Panc1 (cell line): Measurements from ENCODE around the gene KCNAB2. TPM values are rescaled to one million over a fixed set of nuclear protein-coding genes. Genes with fewer than 3 reads are reported as not detected.

ENCODE experiments used
- ATAC-seq: fragments of 200-7000 bp; cut with Tn5 transposase; 2 replicates; pipeline ENCODE4 v1.9.1; 2020; ENCODE audit warnings: mild to moderate bottlenecking, moderate library complexity
- BruUV-seq: library from RNA; stranded (reverse); fragments of 400-500 nt; replicated peaks from 2 replicates; lab custom pipeline; 2021; lab: Mats Ljungman, UMichigan
- CTCF ChIA-PET: fragments of 300-600 bp; sonication (Branson Sonifier 250); formaldehyde crosslinking; loops from one replicate; lab custom pipeline; 2022; ENCODE audit warnings: antibody characterized with exemption; lab: Charles Lee
- POLR2A ChIA-PET: fragments of 300-600 bp; sonication (Branson Sonifier 250); formaldehyde crosslinking; loops from one replicate; lab custom pipeline; 2022; ENCODE audit warnings: antibody characterized with exemption; lab: Charles Lee
- DNase-seq: peaks from one replicate; pipeline ENCODE4 v3.0.0-alpha.2; 2010; ENCODE audit warnings: low read depth, low spot score
- H3K27ac ChIP-seq: 2 replicates; pipeline ENCODE4 v1.5.1; 2011; ENCODE audit warnings: mild to moderate bottlenecking, low read length, inconsistent platforms
- H3K27me3 ChIP-seq: fragments of 200-500 bp; sonication (Bioruptor generic); 2 replicates; pipeline ENCODE4 v1.6.0; 2014; ENCODE audit warnings: low read length, inconsistent platforms; ENCODE audit not compliant: control insufficient read depth, insufficient read depth
- H3K36me3 ChIP-seq: fragments of 200-500 bp; sonication (Bioruptor generic); 2 replicates; pipeline ENCODE4 v1.5.1; 2014; ENCODE audit warnings: inconsistent platforms, mild to moderate bottlenecking, low read length, moderate library complexity; ENCODE audit not compliant: control insufficient read depth, insufficient read depth
- H3K4me1 ChIP-seq: 2 replicates; pipeline ENCODE4 v1.5.1; 2011; ENCODE audit warnings: inconsistent platforms, mild to moderate bottlenecking, low read length, moderate library complexity; ENCODE audit not compliant: control insufficient read depth, insufficient read depth
- H3K4me3 ChIP-seq, 2 experiments: 2 replicates each; pipeline ENCODE4 v1.5.1; 2011 to 2012; ENCODE audit warnings: low read depth in 2 of 2, low read length in 2 of 2, mild to moderate bottlenecking in 2 of 2, inconsistent platforms in 1 of 2, moderate library complexity in 1 of 2
- H3K9me3 ChIP-seq: fragments of 200-500 bp; sonication (Bioruptor generic); 2 replicates; pipeline ENCODE4 v1.5.1; 2014; ENCODE audit warnings: low read depth, mild to moderate bottlenecking, inconsistent platforms, low read length, moderate library complexity; ENCODE audit not compliant: control insufficient read depth, insufficient read depth
- CTCF ChIP-seq: fragments of 450-650 bp; IDR thresholded peaks from 2 replicates; pipeline ENCODE4 v1.5.1; 2017; ENCODE audit warnings: mild to moderate bottlenecking
- POLR2AphosphoS5 ChIP-seq: IDR thresholded peaks from 2 replicates; pipeline ENCODE4 v1.6.1; 2012; ENCODE audit warnings: mild to moderate bottlenecking, low read depth, low read length, moderate library complexity
- REST ChIP-seq, 2 experiments: IDR thresholded peaks; 2 replicates each; pipeline ENCODE4 v1.6.1; 2011 to 2012; ENCODE audit warnings: low read depth in 2 of 2, control low read depth in 1 of 2, low read length in 1 of 2, mild to moderate bottlenecking in 1 of 2, moderate library complexity in 1 of 2; ENCODE audit not compliant: insufficient read depth in 1 of 2
- SIN3A ChIP-seq: IDR thresholded peaks from 2 replicates; pipeline ENCODE4 v1.6.1; 2012; ENCODE audit warnings: low read depth, mild to moderate bottlenecking, low read length, moderate library complexity, borderline replicate concordance; ENCODE audit not compliant: insufficient read depth
- TCF7L2 ChIP-seq: IDR thresholded peaks from 2 replicates; pipeline ENCODE4 v1.6.1; 2011; ENCODE audit warnings: mild to moderate bottlenecking, low read depth, low read length, inconsistent platforms
- in situ Hi-C: cut with HindIII; loops from 2 replicates; pipeline ENCODE4 v1.10.0; 2016; ENCODE audit warnings: low sequenced_read_pairs, low pct_unique_long_range_greater_than_20kb
- intact Hi-C: fragments of 100-400 bp; cut with micrococcal nuclease; formaldehyde crosslinking; loops from one replicate; pipeline ENCODE4 v1.10.0; 2022; ENCODE audit not compliant: unreplicated experiment
- total RNA-seq: library from RNA; stranded (reverse); gene quantifications from one replicate; pipeline ENCODE4 v1.2.1, GENCODE V29; 2021; ENCODE audit not compliant: unreplicated experiment

KCNAB2 gene
- total RNA-seq, 1 experiment from 2014 or later, result 27.6 TPM

DNA sequence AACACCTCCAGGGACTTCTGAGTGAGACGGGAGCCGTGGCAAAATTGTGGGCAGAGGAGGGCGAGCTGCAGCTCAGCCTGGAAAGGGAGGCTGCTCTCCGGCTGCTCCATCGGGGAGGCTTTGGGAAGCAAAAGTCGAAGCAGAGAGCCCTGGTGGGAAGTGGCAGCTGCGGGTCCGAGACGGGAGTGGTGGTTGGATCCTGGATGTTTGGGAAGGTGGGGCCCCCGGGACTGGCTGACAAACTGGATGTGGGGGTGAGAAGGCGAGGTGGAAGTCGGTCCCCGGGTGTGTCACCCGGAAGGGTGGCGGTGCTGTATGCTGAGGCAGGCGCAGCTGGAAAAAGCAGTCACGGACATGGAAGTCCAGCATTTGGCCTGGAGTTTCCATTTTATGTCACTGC, 52.1 kb downstream of the KCNAB2 start:
- DNase-seq (no peak), ATAC-seq (no peak)
- ChIA-PET POLR2A (no interaction called here), CTCF (interaction anchor here (0.8 kb wide), 1 partner anchor 11 kb away, joined by 3 read pairs; no protein-coding TSS in a partner anchor)
- H3K4me1 ChIP-seq, result peaks cover 9% of the 10 kb centered on the region; the same call in 1 of the 2 replicates
- TF ChIP-seq POLR2AphosphoS5 (no peak), REST (IDR thresholded peaks at IDR 0.05; ENCODE audit: insufficient read depth in 1 of 2, low read depth in 2 of 2, low read length in 1 of 2) (no peak), TCF7L2 (no peak), SIN3A (no peak), CTCF (no peak)
- no peak overlapping the region for H3K27ac ChIP-seq
- H3K36me3 ChIP-seq, result no peaks in the 10 kb centered on the region
- H3K27me3 ChIP-seq, result no peaks in the 10 kb centered on the region
- H3K9me3 ChIP-seq, result no peaks in the 10 kb centered on the region
- intact Hi-C loops (no loop called here), in situ Hi-C loops (no loop called here)
- BruUV-seq, result no TSS peak
- no peak overlapping the region for H3K4me3 ChIP-seq

GRCh38 chr1:6098303-6099215, 52.9 kb downstream of the KCNAB2 start:
- no peak overlapping the region for H3K27ac ChIP-seq
- H3K4me1 ChIP-seq, result peaks cover 9% of the 10 kb centered on the region; the same call in 1 of the 2 replicates
- TF ChIP-seq SIN3A (no peak), CTCF (no peak), POLR2AphosphoS5 (no peak), TCF7L2 (no peak), REST (IDR thresholded peaks at IDR 0.05; ENCODE audit: insufficient read depth in 1 of 2, low read depth in 2 of 2, low read length in 1 of 2) (no peak)
- BruUV-seq, result no TSS peak
- no peak overlapping the region for H3K4me3 ChIP-seq
- intact Hi-C loops (no loop called here), in situ Hi-C loops (no loop called here)
- DNase-seq (no peak), ATAC-seq (no peak)
- no peaks in the 10 kb centered on the region for H3K36me3 ChIP-seq
- H3K27me3 ChIP-seq, result no peaks in the 10 kb centered on the region
- no peaks in the 10 kb centered on the region for H3K9me3 ChIP-seq
- ChIA-PET CTCF (no interaction called here), POLR2A (no interaction called here)
